A172 (cell line): Measurements from ENCODE around the gene AOAH. TPM values are rescaled to one million over a fixed set of nuclear protein-coding genes. Genes with fewer than 3 reads are reported as not detected.

Experiments
- DNase-seq: peaks from one replicate; pipeline ENCODE4 v3.0.0-alpha.2; 2015; ENCODE audit warnings: low spot score
- total RNA-seq: library from RNA; depleted of rRNA; stranded (reverse); fragments of >200 nt; shearing (Covaris generic); gene quantifications from 2 replicates; pipeline ENCODE4 v1.2.3, GENCODE V29; 2014

The AOAH gene
- total RNA-seq, 1 experiment from 2014 or later: 0.64 TPM

DNA sequence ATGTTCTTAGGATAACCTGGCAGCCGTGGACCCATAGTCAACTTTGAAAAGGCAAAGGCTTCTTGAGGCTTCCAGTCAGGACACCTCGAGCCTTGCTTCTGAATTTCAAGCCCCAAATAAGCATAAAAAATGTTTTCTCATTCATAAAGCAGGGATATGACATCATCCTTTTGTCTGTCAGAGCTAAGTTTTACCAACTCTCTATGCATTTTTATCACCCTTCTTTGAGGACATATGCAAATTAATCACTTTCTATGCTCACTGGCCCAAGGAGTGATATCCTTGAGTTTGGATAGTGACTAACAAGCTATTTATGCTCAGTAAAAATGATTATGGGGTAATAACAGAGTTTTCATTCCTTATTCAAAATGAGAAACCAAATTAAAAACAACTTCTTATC is 175.3 kb downstream of the AOAH start:
- no peak for DNase-seq

DNA sequence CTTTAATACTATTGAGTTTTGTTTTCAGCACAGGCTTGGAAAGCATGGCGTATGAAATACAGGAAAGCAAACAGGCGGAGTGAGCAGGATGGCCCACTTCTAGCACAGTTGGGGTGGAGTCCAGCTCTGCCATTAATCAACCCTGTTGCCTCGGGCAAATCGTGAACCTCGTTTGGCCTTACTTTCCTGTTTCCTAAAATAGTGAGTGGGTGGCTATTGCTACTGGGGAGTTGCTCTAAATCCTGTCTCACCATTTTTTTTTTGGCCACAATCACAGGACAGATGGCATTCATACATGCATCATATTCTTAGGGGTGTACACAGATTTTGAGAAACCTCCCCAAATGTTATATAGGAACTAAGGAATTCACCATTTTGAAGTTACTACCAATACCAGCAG is 176.9 kb downstream of the AOAH start:
- DNase-seq: peak; percentile 36

- DNase-seq: no peak
These were observed 178.0 kb downstream of the AOAH start for GRCh38 chr7:36546331-36546730.

GRCh38 chr7:36545291-36545690 is 179.0 kb downstream of the AOAH start:
- DNase-seq: no peak

DNA sequence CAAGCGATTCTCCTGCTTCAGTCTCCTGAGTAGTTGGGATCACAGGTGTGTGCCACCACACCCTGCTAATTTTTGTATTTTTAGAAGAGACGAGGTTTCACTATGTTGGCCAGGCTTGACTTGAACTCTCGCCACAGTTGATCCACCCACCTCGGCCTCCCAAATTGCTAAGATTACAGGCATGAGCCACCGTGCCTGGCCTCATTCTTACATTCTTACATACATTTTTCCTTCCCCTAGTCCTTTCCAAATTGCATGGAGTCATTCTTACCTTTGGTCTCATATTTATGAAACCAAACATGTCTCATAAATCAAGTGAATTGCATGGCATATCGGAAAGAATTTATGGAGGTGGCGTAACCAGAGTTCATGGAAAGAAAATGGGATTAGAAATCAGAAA is 186.2 kb downstream of the AOAH start:
- DNase-seq: no peak

DNA sequence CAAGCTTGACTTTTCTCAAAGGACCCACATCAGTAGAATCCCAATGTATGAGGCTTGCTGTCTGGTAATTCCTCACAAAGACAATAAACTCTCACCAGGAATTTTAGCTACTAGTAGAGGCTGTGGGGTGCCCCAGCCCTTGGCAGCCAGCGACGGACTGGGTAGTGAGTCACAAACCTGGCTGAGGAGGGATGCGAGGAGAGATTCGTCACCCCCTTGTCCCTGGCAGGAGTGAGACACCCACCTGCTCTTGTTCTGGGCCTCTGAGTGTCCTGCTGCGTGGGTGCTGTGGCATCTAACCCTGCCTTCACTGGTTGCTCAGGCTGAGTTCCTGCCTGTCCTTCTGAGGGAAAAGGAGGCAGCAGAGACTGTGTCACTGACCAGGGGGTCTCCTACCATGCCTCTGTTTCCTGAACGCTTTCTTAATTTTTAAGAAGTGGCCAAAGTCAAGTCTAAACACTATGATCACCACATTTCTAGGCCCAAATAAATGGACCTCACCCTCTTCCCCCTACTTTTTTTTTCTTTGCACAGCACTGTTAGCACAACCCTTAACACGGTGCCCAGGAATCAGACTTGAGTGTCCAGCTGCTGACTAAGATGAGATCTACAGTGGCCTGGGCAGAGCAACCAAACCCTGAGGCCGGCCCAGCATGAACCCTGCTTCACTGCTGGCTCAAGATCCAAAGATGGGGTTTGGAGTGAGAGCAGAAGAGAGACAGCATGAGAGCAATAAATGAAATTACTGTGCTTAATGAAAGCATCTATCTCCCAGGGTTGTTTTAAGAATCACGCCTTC is 188.2 kb downstream of the AOAH start:
- DNase-seq: peak; percentile 95

- DNase-seq: no peak
These were observed 190.6 kb downstream of the AOAH start for GRCh38 chr7:36533717-36534116.

GRCh38 chr7:36532981-36533499 is 191.3 kb downstream of the AOAH start:
- no peak for DNase-seq

DNA sequence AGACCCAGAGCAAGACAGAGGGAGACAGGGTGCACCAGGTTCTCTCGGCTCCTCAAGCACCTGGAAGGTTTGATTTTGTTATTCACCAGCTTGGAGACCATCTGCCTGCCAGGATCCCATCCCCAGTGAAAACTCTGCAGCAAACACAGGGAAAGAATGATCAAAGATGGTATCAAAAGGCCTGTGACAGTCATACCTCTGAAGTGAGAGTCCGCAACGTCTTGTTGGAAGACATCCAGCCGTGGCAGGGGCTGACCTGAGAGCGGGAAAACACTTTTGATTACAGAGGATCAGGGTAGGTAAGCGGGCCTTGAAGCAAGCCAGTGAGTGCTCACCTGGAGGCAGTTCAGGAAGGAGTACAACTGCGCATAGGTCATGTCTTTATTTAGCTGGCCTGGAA is 192.3 kb downstream of the AOAH start:
- DNase-seq: no peak

DNA sequence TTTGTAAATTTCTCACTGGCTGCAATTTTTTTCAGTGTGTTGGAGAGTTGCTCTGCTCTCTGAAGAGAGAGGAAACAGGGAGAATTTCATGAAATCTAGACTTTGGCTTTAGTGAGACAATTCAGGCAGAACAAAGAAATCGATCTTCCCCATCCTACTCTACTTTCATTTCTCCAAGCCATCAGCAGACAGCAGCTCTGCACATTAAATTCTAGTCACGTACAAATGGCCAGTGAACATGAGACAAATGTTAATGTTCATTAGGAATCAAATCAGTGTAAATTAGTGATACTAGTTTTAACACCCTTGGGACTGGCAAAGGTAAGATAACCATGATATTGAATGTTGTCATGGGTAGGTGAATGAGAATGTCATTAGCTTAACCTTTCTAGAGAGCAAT is 193.8 kb downstream of the AOAH start:
- no peak for DNase-seq

GRCh38 chr7:36527549-36527913 is 196.8 kb downstream of the AOAH start:
- DNase-seq: no peak

DNA sequence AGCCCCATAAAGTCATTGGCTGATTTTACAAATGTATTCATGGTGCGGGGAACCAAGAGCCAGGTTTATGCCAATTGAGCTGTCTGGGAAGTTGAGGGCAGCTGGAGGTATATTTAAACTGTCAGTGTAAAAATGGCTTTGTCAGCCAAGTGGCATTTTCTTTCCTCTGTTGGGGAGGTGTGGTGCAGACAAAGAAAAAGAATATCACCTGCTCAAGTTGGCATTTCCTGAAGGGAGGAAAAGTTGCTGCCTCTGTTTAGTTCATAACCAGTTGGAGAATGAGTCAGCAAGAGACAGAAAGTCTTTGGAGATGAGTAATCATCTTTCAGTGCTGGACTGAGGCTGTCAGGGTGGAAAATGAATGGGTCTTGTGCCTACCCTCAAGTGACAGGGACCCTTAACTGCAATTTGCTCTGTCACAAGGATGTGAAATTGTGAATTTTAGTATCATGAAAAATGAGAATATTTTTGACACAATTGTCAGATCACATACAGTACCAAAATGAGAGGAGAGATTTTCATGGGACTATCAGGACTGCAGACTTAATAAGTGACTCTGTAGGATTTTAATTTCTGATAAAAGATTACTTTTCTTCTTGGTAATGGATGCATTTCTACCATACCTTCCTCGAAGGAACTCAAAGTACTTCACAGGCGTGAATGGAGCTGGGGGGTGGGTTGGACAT is 197.3 kb downstream of the AOAH start:
- peak; percentile 98 for DNase-seq

GRCh38 chr7:36523371-36524101 is 200.8 kb downstream of the AOAH start:
- no peak for DNase-seq

DNA sequence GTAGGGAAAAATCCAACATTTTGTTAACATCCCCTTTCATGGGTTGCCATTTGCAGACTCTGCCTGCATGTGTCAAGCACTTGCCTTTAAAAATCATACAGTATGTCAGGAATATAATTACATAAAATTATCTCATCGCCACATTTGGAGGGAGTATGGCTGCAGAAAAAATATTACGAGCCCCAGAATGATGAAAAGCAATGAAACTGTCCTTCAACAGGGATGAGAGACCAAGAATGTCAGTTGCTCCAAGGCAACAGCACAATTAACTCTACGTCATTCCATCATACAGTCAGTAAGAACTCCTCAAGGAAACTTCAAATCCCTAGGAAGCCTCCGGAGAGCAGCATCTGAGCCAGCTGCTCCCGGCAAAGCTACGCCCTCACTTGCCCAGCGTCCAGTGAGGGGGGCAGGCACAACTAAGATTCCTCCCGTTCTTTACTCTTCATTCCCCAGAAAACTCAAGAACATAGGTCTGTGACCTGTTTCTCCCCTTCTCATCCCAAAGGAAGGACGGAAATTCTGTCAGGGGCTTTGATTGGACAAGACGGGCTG is 201.8 kb downstream of the AOAH start:
- DNase-seq: no peak

GRCh38 chr7:36521911-36522310 is 202.4 kb downstream of the AOAH start:
- DNase-seq: no peak

- no peak for DNase-seq
These were observed 203.2 kb downstream of the AOAH start for GRCh38 chr7:36521133-36521532.

GRCh38 chr7:36515847-36516246 is 208.4 kb downstream of the AOAH start:
- no peak for DNase-seq

- DNase-seq: no peak
These were observed 209.7 kb downstream of the AOAH start for GRCh38 chr7:36514289-36515243.

- no peak for DNase-seq
These were observed 210.9 kb downstream of the AOAH start for GRCh38 chr7:36513393-36513792.

- DNase-seq: no peak
These were observed 211.7 kb downstream of the AOAH start for GRCh38 chr7:36512616-36513015.

GRCh38 chr7:36509962-36510361 is 214.3 kb downstream of the AOAH start:
- no peak for DNase-seq
